HepG2 (cell line): Measurements from ENCODE around the gene IQSEC1. TPM values are rescaled to one million over a fixed set of nuclear protein-coding genes. Genes with fewer than 3 reads are reported as not detected.

Experiments used
- AKNA ChIP-seq: sonication (generic); formaldehyde crosslinking; IDR thresholded peaks from 2 replicates; pipeline ENCODE4 v1.4.0; 2020; ENCODE audit warnings: missing genetic modification reagents, borderline replicate concordance
- BRCA1 ChIP-seq: sonication (generic); formaldehyde crosslinking; IDR thresholded peaks from 2 replicates; pipeline ENCODE4 v1.4.0; 2020; ENCODE audit warnings: missing genetic modification reagents
- GMEB1 ChIP-seq: sonication (generic); formaldehyde crosslinking; IDR thresholded peaks from 2 replicates; pipeline ENCODE4 v1.5.1; 2020; ENCODE audit warnings: missing genetic modification reagents, mild to moderate bottlenecking, borderline replicate concordance
- MLXIP ChIP-seq: sonication (generic); formaldehyde crosslinking; IDR thresholded peaks from 2 replicates; pipeline ENCODE4 v1.9.0; 2021; ENCODE audit warnings: missing genetic modification reagents, borderline replicate concordance
- POLR2AphosphoS2 ChIP-seq: IDR thresholded peaks from 2 replicates; pipeline ENCODE4 v1.6.1; 2011; ENCODE audit warnings: low read depth, low read length, improper control_type of control experiment
- RCOR2 ChIP-seq: IDR thresholded peaks from 2 replicates; pipeline ENCODE4 v1.6.1; 2016; ENCODE audit warnings: missing biosample characterization, missing genetic modification reagents
- SMC3 ChIP-seq: IDR thresholded peaks from 2 replicates; pipeline ENCODE4 v1.6.1; 2011; ENCODE audit warnings: low read length, improper control_type of control experiment
- SRSF9 ChIP-seq: fragments of 200-400 bp; formaldehyde crosslinking; IDR thresholded peaks from 2 replicates; pipeline ENCODE4 v1.6.1; 2018; ENCODE audit warnings: borderline replicate concordance, mild to moderate bottlenecking, low read depth, low read length; ENCODE audit not compliant: insufficient read depth, poor library complexity, severe bottlenecking
- TCF7L2 ChIP-seq: IDR thresholded peaks from 2 replicates; pipeline ENCODE4 v1.6.1; 2011; ENCODE audit warnings: mild to moderate bottlenecking, low read depth, low read length, moderate library complexity
- ZNF234 ChIP-seq: sonication (generic); formaldehyde crosslinking; conservative IDR thresholded peaks from 2 replicates; pipeline ENCODE4 v1.5.1; 2020; ENCODE audit warnings: mild to moderate bottlenecking, missing genetic modification reagents
- ZNF547 ChIP-seq: sonication (generic); formaldehyde crosslinking; IDR thresholded peaks from 2 replicates; pipeline ENCODE4 v1.5.1; 2020; ENCODE audit warnings: mild to moderate bottlenecking, missing genetic modification reagents
- ZNF564 ChIP-seq: sonication (generic); formaldehyde crosslinking; IDR thresholded peaks from 2 replicates; pipeline ENCODE4 v1.8.1; 2023; ENCODE audit warnings: mild to moderate bottlenecking, missing genetic modification reagents
- ZNF776 ChIP-seq: sonication (generic); formaldehyde crosslinking; IDR thresholded peaks from 2 replicates; pipeline ENCODE4 v1.4.0; 2020; ENCODE audit warnings: mild to moderate bottlenecking, missing genetic modification reagents
- ZSCAN5A ChIP-seq: sonication (generic); formaldehyde crosslinking; IDR thresholded peaks from 2 replicates; pipeline ENCODE4 v1.8.0; 2022; ENCODE audit warnings: mild to moderate bottlenecking, missing genetic modification reagents, borderline replicate concordance
- ZUFSP ChIP-seq: sonication (generic); formaldehyde crosslinking; IDR thresholded peaks from 2 replicates; pipeline ENCODE4 v1.9.0; 2021; ENCODE audit warnings: missing genetic modification reagents, mild to moderate bottlenecking, borderline replicate concordance
- polyA plus RNA-seq, 8 experiments: library from polyadenylated mRNA; depleted of rRNA in 3 of 8; stranded (reverse) in 7 of 8; unstranded in 1 of 8; fragments of >200 nt; fragmentation: Illumina TruSeq in 4 of 8; extraction: Trizol in 4 of 8; gene quantifications; 2 replicates each; pipeline versions ENCODE4 v1.2.1 to v1.2.3, GENCODE V29; 2011 to 2016; ENCODE audit warnings: low read depth in 4 of 8, missing spikeins in 1 of 8, mixed read lengths in 1 of 8; ENCODE audit not compliant: insufficient read depth in 1 of 8
- total RNA-seq, 5 experiments: library from RNA; depleted of rRNA; stranded (reverse); fragments of >200 nt; fragmentation: Illumina TruSeq; extraction: Trizol; gene quantifications; 2 replicates each; pipeline ENCODE4 v1.2.3, GENCODE V29; 2016; ENCODE audit warnings: low read depth in 1 of 5

IQSEC1 gene
- total and polyA plus RNA-seq, 2 of the 13 experiments (the other 11 are each of a cell fraction or from before 2014, with no cell fraction given) = 17.4 to 20.2 TPM

- TF ChIP-seq TCF7L2 = no peak
- peak; percentile 28; the same call in 1 of the 2 replicates for TF ChIP-seq SMC3
- TF ChIP-seq GMEB1 (CRISPR knock-in tag) = peak; percentile 28; the same call in 1 of the 2 replicates
- peak; percentile 21; the same call in 1 of the 2 replicates for TF ChIP-seq ZNF564 (CRISPR knock-in tag)
- no peak for TF ChIP-seq BRCA1
- TF ChIP-seq MLXIP (CRISPR knock-in tag) = no peak
- TF ChIP-seq ZNF776 = peak; percentile 47; the same call in 1 of the 2 replicates
- TF ChIP-seq POLR2AphosphoS2 = no peak
- TF ChIP-seq ZSCAN5A (CRISPR knock-in tag) = no peak
- no peak for TF ChIP-seq ZNF234
- no peak for TF ChIP-seq SRSF9
- no peak for TF ChIP-seq RCOR2 (CRISPR knock-in tag)
- no peak for TF ChIP-seq ZUFSP (CRISPR knock-in tag)
- TF ChIP-seq AKNA (CRISPR knock-in tag) = no peak
- TF ChIP-seq ZNF547 = 0 out of 2 replicates have a peak, but pooled peaks have one; percentile 66
Measured at GRCh38 chr3:12994607-12995388, 78.4 kb downstream of the IQSEC1 start (continued).
